ENCODE data around the gene CYP39A1. TPM values are rescaled to one million over a fixed set of nuclear protein-coding genes. Genes with fewer than 3 reads are reported as not detected.

The CYP39A1 gene
- total RNA-seq, 4 donors from 2014 or later: 2.8 to 13.1 (median 5.4) TPM

- ATAC-seq (ENCODE audit: low FRiP score): no peak
- DNase-seq (ENCODE audit: low spot score): no peak
- no peak for TF ChIP-seq CTCF (IDR thresholded peaks at IDR 0.05)
Observed at GRCh38 chr6:46583081-46583480, 69.5 kb downstream of the CYP39A1 start.

- no peak for TF ChIP-seq CTCF (IDR thresholded peaks at IDR 0.05)
- ATAC-seq (ENCODE audit: low FRiP score): no peak
- DNase-seq (ENCODE audit: low spot score): no peak
Observed at GRCh38 chr6:46581459-46582177, 71.0 kb downstream of the CYP39A1 start.

DNA sequence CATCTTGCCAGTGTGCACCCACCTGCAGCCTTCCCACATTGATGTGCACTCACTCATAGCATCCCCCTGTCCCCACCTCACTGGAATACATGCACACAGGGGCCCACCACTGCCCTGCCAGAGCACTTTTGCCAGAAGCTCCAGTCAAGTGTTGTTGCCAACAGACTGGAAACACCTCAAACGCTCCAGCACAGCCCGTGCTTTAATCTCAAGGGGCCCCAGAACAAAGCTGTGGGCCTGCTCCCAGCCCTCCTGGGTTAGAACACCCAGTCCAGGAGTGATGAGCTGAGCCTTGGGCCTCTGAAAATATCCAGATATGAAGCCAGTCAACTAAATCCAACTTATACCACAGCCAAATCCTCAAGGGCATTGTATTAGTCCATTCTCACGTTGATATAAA is 77.1 kb downstream of the CYP39A1 start:
- no peak for DNase-seq (ENCODE audit: low spot score)
- ATAC-seq (ENCODE audit: low FRiP score): no peak
- no peak for TF ChIP-seq CTCF (IDR thresholded peaks at IDR 0.05)

GRCh38 chr6:46573140-46573539 is 79.5 kb downstream of the CYP39A1 start:
- no peak for TF ChIP-seq CTCF (IDR thresholded peaks at IDR 0.05)
- ATAC-seq (ENCODE audit: low FRiP score): no peak

GRCh38 chr6:46565531-46565930 is 87.1 kb downstream of the CYP39A1 start:
- ATAC-seq (ENCODE audit: low FRiP score) (no peak), DNase-seq (ENCODE audit: low spot score) (no peak)
- TF ChIP-seq CTCF (IDR thresholded peaks at IDR 0.05): no peak

More at GRCh38 chr6:46573140-46573539, 79.5 kb downstream of the CYP39A1 start:
- no peak for DNase-seq (ENCODE audit: low spot score)

DNA sequence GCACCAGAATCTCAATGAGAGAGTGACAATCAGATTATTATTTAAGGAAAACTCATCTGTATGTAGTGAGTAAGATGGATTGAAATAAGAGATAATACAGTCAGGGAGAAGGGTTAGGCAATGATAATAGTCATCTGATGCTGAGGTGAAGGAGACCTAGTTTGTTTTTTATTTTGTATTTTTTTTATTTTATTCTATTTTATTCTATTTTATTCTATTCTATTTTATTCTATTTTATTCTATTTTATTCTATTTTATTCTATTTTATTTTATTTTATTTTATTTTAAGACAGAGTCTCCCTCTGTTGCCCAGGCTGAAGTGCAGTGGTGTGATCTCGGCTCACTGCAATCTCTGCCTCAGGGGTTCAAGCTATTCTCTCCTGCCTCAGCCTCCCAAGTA is 88.7 kb downstream of the CYP39A1 start:
- TF ChIP-seq CTCF (IDR thresholded peaks at IDR 0.05): no peak
- no peak for ATAC-seq (ENCODE audit: low FRiP score)
- no peak for DNase-seq (ENCODE audit: low spot score)

DNA sequence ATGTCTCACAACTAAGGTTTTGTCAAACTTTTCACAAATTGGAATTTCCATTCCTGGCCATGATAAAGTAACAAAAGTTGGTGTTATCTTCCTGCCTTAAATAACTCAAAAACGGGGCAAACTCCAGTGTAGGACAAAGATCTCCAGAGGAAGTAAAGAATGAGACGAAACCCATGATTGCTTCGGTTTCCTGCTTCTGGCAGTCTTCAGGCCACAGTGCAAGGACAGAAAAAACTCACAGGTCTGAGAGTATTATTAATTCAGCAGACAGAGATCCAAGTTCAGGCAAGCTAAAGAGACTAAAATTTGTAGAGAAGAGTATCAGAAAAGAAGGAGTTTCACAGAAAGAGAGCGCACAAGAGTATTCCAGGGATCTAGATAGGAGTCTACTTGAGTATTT is 96.6 kb downstream of the CYP39A1 start:
- no peak for TF ChIP-seq CTCF (IDR thresholded peaks at IDR 0.05)
- ATAC-seq (ENCODE audit: low FRiP score) (no peak), DNase-seq (ENCODE audit: low spot score) (no peak)
